Subcutaneous adipose tissue (tissue), 4 donors: ENCODE measurements around the gene FARP2. TPM values are rescaled to one million over a fixed set of nuclear protein-coding genes. Genes with fewer than 3 reads are reported as not detected.

ENCODE experiments used
- CTCF ChIP-seq: fragments of 450-650 bp; IDR thresholded peaks from one replicate; pipeline ENCODE4 v1.5.1; 2016; ENCODE audit warnings: low read depth, mild to moderate bottlenecking, control low read depth, antibody characterized with exemption, moderate library complexity
- total RNA-seq, 4 donors: library from RNA; depleted of rRNA; stranded (reverse); fragments of >200 nt; gene quantifications; one replicate each; pipeline ENCODE4 v1.1.0, GENCODE V29; 2016

FARP2 gene
- total RNA-seq, 4 donors from 2014 or later = 27.4 to 49.1 (median 35.0) TPM

DNA sequence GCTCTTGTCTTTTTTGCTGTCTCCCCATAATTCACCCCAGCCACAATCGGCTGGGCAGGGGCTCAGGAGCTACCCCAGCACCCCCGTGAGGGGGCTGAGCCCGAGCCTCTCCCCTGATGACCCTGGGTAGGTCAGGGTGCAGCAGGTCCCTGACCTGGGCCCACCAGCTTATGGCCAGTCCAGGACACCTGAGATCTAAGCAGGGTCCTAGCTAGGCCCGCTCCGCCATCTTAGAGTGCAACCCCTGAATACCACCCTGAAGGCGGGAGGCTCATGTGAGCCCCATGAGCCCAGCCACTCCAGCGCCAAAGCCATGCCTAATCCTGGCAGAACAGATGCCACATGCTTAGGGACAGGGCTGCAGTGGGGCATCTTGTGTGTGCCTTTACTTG, 136.1 kb downstream of the FARP2 start:
- TF ChIP-seq CTCF = no peak

DNA sequence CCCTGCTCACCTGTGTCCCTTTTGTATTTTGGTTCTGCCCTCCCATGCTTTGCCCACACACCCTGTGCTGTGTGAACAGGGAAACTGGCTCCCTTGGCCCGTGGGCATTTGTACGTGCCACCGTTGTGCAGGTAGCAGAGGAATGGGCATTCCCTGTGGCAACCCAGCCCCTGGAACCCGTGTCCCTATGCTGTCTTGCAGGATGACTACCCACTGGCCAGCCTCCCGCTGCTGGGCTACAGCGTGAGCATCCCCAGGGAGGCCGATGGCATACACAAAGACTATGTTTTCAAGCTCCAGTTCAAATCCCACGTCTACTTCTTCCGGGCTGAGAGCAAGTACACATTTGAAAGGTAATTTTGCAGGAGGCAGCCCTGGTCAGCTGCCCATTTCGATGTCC, 137.0 kb downstream of the FARP2 start:
- no peak for TF ChIP-seq CTCF

DNA sequence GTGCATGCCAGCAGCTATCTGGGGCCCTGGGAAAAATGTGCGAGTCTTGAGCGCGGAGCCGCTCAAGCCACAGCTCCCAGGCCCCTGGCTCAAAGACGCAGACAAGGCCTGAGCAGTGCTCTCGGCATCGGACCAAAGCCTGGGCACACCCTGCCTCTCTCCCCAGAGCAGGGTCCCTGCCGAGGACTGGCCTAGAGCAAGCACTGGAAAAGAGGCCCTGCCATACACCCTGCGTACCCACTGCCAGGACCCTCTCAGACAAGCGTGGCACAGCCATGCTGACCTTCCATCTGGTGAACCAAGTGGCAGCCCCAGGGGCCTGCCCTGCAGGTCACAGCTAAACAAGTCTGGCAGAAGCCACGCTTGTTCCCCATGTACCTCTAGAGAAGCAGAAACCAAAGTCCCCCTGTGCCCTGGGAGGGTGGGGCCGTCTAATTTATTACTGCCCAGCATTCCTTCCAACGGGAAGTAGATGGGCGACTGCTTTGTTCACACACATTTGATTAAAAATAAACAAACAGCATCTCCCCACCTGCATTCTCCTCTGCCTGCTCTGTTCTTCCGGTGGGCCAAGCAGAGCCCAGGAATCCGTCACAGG, 138.3 kb downstream of the FARP2 start:
- no peak for TF ChIP-seq CTCF

DNA sequence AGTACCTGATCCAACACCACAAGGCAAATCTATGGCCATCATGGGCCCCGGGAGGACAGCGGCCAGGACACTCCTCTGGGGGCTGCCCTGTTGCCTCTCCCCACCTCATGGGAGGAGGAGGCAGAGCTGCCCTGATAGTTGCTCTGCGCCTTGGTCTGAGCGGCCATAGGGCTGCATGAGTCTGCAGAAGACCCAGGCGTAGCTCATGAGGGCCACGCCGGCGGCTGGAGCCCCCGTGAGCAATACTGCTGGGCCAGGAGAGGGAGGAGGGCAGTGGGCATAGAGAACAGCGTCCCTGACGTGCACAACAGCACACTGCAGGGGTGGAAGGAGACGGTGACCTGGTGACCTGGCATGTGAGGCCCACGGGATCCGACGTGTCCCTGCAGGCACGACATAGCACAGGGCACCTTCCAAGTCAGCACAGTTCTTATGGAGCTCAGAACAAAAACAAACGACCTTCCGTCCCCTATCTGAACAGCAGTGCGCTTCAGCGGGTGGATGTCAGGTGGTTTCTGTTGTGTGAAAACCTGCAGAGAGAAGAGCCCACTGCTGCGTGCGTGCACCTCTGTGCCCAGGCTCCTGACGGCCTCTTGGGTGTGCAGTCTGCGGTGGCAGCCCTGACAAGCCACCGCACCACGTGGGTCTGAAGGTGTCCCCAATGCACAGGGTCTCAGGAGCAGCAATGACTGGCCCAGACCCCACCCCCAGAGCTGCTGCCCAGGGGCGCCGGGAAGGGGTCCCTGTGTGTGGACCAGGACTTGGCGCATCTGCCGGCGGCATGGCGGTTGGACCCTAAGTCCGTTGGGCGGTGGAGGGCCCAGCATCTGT, 139.3 kb downstream of the FARP2 start:
- TF ChIP-seq CTCF = no peak

DNA sequence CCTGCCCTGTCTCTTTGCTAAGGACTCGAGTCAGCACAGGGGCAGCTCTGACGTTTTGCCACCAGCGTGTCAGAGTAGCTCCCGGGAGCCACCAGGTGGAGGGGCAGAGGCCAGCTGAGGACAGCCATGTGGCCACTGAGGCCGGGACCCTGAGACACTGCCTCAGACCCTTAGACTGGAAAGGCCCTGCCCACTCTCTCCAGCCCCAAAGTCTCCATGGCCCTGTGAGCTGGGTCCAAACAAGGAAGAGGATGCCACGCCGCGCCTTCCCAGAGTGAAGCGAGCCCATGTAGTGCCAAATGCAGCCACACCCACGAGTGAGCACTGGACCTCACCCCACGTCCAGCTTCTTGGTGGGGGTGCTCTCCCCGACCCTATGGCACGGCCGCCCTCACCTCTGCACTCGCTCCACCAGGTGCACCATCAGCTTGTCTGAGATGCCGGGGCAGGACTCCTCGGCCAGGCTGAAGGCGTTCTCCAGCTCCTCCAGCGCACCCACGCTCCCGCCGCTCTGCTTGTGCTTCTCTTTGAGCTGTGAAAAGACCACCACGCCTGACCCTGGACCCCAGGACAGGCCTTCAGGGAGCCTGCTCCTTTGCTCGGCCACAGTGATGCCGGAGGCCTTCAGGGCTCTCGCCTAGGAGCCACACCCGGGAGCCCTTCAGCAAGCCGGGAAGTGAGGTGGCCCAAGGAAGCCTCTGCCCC, 140.1 kb downstream of the FARP2 start:
- no peak for TF ChIP-seq CTCF

DNA sequence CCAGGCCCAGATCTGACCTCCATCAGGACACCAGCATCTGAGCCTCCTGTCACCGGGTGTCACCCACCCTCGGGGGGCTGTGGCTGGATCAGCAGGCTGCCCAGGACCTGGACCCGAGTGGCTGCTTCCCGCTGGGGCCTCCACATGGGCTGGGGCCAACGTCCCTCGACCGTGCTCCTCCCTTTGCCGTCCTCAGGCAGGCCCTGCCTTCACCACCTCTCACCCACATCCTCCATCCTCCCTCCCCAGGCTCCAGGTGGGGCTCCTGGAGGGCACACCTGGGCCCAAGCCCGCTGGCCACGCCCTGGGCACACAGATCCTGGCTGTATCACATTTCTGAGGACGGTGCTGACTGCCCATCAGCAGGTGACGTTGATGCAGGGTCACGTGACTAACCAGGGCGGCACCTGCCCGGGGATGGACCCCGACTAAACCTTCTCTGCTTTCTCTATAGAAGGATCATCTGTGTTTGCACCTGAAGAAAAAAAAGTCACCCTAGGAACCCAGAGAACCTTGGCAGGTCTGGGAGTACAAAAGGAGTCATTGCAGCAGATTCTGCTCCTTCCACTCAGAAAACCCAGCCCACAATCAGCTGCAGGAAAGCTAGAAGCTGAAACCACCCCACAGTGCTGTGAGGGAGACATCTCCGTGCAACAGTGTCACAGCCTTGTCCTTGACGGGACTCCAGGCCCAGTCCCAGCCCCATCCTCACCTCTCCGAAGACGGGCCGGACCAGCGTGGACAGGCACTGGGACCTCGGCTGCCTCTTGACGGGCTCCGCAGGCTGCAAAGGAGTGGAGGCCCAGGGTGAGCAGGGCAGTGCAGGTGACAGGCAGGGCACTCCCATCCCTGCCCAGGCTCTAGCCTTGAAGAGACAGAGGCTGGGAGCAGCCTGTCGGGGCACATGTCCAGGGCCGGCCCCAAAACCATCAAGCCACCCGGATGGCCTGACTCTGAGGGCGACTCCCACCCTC, 141.1 kb downstream of the FARP2 start:
- no peak for TF ChIP-seq CTCF
